Endothelial cell of umbilical vein (primary cell): ENCODE data around the gene C4A. TPM values are rescaled to one million over a fixed set of nuclear protein-coding genes. Genes with fewer than 3 reads are reported as not detected.
"Not testable (repeated sequence)": the region's sequence is repeated elsewhere in the genome, so short reads cannot be mapped to it uniquely, and the experiment has no call there.

Experiments
- BruUV-seq: library from RNA; stranded (reverse); fragments of 400-500 nt; replicated peaks from 2 replicates; lab custom pipeline; 2021; lab: Mats Ljungman, UMichigan
- CTCF ChIA-PET: fragments of 300-600, 350-600 bp; sonication (Branson Sonifier 250); formaldehyde crosslinking; loops from one replicate; lab custom pipeline; 2021; ENCODE audit warnings: antibody characterized with exemption, inconsistent platforms; lab: Charles Lee
- POLR2A ChIA-PET: fragments of 300-600, 350-600 bp; sonication (Branson Sonifier 250); formaldehyde crosslinking; loops from one replicate; lab custom pipeline; 2021; ENCODE audit warnings: antibody characterized with exemption, inconsistent platforms; lab: Charles Lee
- DNase-seq: peaks from one replicate; pipeline ENCODE4 v3.0.0-alpha.2; 2011; ENCODE audit warnings: low read depth, low spot score
- FAIRE-seq: peaks from 2 replicates; lab custom pipeline; 2011; peaks lifted over from hg19 to GRCh38; lab: Jason Lieb, UNC
- H2AFZ ChIP-seq: 2 replicates; pipeline ENCODE4 v1.6.0; 2012; ENCODE audit warnings: low read depth, low read length, control low read depth, inconsistent platforms
- H3K27ac ChIP-seq: 2 replicates; pipeline ENCODE4 v1.5.1; 2011; ENCODE audit warnings: low read depth, mild to moderate bottlenecking, control low read depth, low read length, moderate library complexity; ENCODE audit not compliant: insufficient read depth
- H3K27me3 ChIP-seq, 2 experiments: 2 replicates each; pipeline versions ENCODE4 v1.6.0 to v1.6.1; 2011; ENCODE audit warnings: low read length in 2 of 2, mixed read lengths in 1 of 2; ENCODE audit not compliant: control insufficient read depth in 2 of 2, insufficient read depth in 2 of 2
- H3K36me3 ChIP-seq, 2 experiments: 2 replicates in 1 of 2; 3 replicates in 1 of 2; pipeline ENCODE4 v1.5.1; 2011; ENCODE audit warnings: low read length in 2 of 2, mild to moderate bottlenecking in 1 of 2, moderate library complexity in 1 of 2; ENCODE audit not compliant: control insufficient read depth in 2 of 2, insufficient read depth in 2 of 2; ENCODE audit errors: extremely low read depth in 1 of 2
- H3K4me1 ChIP-seq: 3 replicates; pipeline ENCODE4 v1.5.1; 2011; ENCODE audit warnings: mild to moderate bottlenecking, low read length; ENCODE audit not compliant: control insufficient read depth, insufficient read depth; ENCODE audit errors: extremely low read depth
- H3K4me2 ChIP-seq: 2 replicates; pipeline ENCODE4 v1.6.1; 2011; ENCODE audit warnings: low read length, control low read depth, mixed read lengths; ENCODE audit not compliant: insufficient read depth
- H3K4me3 ChIP-seq, 3 experiments: fragments of 200-600 bp in 1 of 3; sonication (generic), shearing (Covaris generic) in 1 of 3; replicated peaks in 1 of 3; 2 replicates each; pipeline ENCODE4 v1.5.1; 2011 to 2016; ENCODE audit warnings: control low read depth in 3 of 3, low read length in 3 of 3, mild to moderate bottlenecking in 2 of 3, inconsistent platforms in 1 of 3, low read depth in 1 of 3, moderate library complexity in 1 of 3; ENCODE audit not compliant: insufficient read depth in 1 of 3
- H3K79me2 ChIP-seq: 2 replicates; pipeline ENCODE4 v1.6.0; 2012; ENCODE audit warnings: low read length, inconsistent platforms; ENCODE audit not compliant: control insufficient read depth, insufficient read depth
- H3K9ac ChIP-seq: replicated peaks from 2 replicates; pipeline ENCODE3; 2011; ENCODE audit warnings: low read length, control low read depth; ENCODE audit not compliant: insufficient read depth; ENCODE audit errors: extremely low read depth
- H3K9me1 ChIP-seq: replicated peaks from 3 replicates; pipeline ENCODE4 v1.6.0; 2011; ENCODE audit warnings: mild to moderate bottlenecking, low read length; ENCODE audit not compliant: control insufficient read depth, insufficient read depth; ENCODE audit errors: extremely low read depth
- H3K9me3 ChIP-seq: replicated peaks from 2 replicates; pipeline ENCODE4 v1.5.1; 2012; ENCODE audit warnings: low read length, inconsistent platforms; ENCODE audit not compliant: control insufficient read depth, insufficient read depth
- H4K20me1 ChIP-seq: replicated peaks from 2 replicates; pipeline ENCODE3; 2011; ENCODE audit warnings: mild to moderate bottlenecking, low read length; ENCODE audit not compliant: control insufficient read depth, insufficient read depth; ENCODE audit errors: extremely low read depth
- dilution Hi-C: fragments of 300-500 bp; cut with MboI; formaldehyde crosslinking; loops from one replicate; pipeline ENCODE4 v1.15.0; 2019; ENCODE audit warnings: low sequenced_read_pairs; ENCODE audit not compliant: extremely low pct_ligation_motif_present
- intact Hi-C: fragments of 100-400 bp; cut with micrococcal nuclease; formaldehyde crosslinking; loops from one replicate; pipeline ENCODE4 v1.10.0; 2022
- polyA plus RNA-seq, 4 experiments: library from polyadenylated mRNA; depleted of rRNA in 3 of 4; stranded (reverse) in 3 of 4; unstranded in 1 of 4; fragments of >200 nt; gene quantifications; 2 replicates each; pipeline versions ENCODE4 v1.2.1 to v1.2.3, GENCODE V29; 2011 to 2012; ENCODE audit warnings: missing spikeins in 1 of 4
- total RNA-seq: library from RNA; stranded (reverse); gene quantifications from 2 replicates; pipeline ENCODE4 v1.2.3, GENCODE V29; 2021

The C4A gene
- total and polyA plus RNA-seq, 2 donors (not counting 3 experiments of a cell fraction or from before 2014, with no cell fraction given) = 5.2 to 5.7 TPM

GRCh38 chr6:32005991-32006529, 24.2 kb downstream of the C4A start:
- CTCF ChIA-PET, H3K4me3 ChIP-seq, H3K9ac ChIP-seq, H3K4me2 ChIP-seq, BruUV-seq, intact Hi-C loops, DNase-seq, H4K20me1 ChIP-seq, H3K79me2 ChIP-seq, FAIRE-seq, H3K27me3 ChIP-seq, H3K36me3 ChIP-seq, H3K9me3 ChIP-seq, H2AFZ ChIP-seq, H3K4me1 ChIP-seq, H3K9me1 ChIP-seq, H3K27ac ChIP-seq, dilution Hi-C loops, POLR2A ChIA-PET: not testable (repeated sequence)

GRCh38 chr6:32007086-32007485, 25.2 kb downstream of the C4A start:
- dilution Hi-C loops, FAIRE-seq, POLR2A ChIA-PET, H2AFZ ChIP-seq, H3K79me2 ChIP-seq, H3K4me1 ChIP-seq, H4K20me1 ChIP-seq, H3K9me1 ChIP-seq, H3K4me2 ChIP-seq, H3K36me3 ChIP-seq, H3K9ac ChIP-seq, H3K4me3 ChIP-seq, DNase-seq, H3K9me3 ChIP-seq, BruUV-seq, intact Hi-C loops, H3K27me3 ChIP-seq, H3K27ac ChIP-seq, CTCF ChIA-PET: not testable (repeated sequence)

- BruUV-seq, CTCF ChIA-PET, DNase-seq, H3K27ac ChIP-seq, H3K9me1 ChIP-seq, H3K9me3 ChIP-seq, H3K36me3 ChIP-seq, H2AFZ ChIP-seq, intact Hi-C loops, H4K20me1 ChIP-seq, POLR2A ChIA-PET, H3K4me1 ChIP-seq, H3K79me2 ChIP-seq, FAIRE-seq, H3K27me3 ChIP-seq, H3K4me2 ChIP-seq, H3K9ac ChIP-seq, dilution Hi-C loops, H3K4me3 ChIP-seq: not testable (repeated sequence)
Observed at GRCh38 chr6:32008037-32008436, 26.2 kb downstream of the C4A start.

GRCh38 chr6:32008616-32009015, 26.8 kb downstream of the C4A start:
- H2AFZ ChIP-seq, H3K4me2 ChIP-seq, intact Hi-C loops, DNase-seq, H3K4me1 ChIP-seq, H3K4me3 ChIP-seq, BruUV-seq, CTCF ChIA-PET, dilution Hi-C loops, POLR2A ChIA-PET, FAIRE-seq, H3K9me3 ChIP-seq, H3K9ac ChIP-seq, H4K20me1 ChIP-seq, H3K79me2 ChIP-seq, H3K36me3 ChIP-seq, H3K27ac ChIP-seq, H3K9me1 ChIP-seq, H3K27me3 ChIP-seq: not testable (repeated sequence)
